OCI-LY3 (cell line): ENCODE measurements around the gene FSTL4.

Experiments used
- H2AFZ ChIP-seq: fragments of 200-600, 300-600 bp; shearing (Covaris generic); 2 replicates; pipeline ENCODE4 v1.6.0; 2014; ENCODE audit warnings: antibody characterized with exemption, low read depth, low read length
- H3K27ac ChIP-seq: fragments of 200-600, 300-600 bp; sonication (generic); 2 replicates; pipeline ENCODE4 v1.5.1; 2014; ENCODE audit warnings: mild to moderate bottlenecking, low read length, moderate library complexity, mixed read lengths
- H3K27me3 ChIP-seq: fragments of 200-600, 300-600 bp; sonication (generic); 2 replicates; pipeline ENCODE4 v1.6.1; 2014; ENCODE audit warnings: low read depth, low read length, mixed read lengths
- H3K36me3 ChIP-seq: fragments of 200-600, 300-600 bp; sonication (generic); replicated peaks from 2 replicates; pipeline ENCODE3; 2014; ENCODE audit warnings: low read depth, low read length, mixed read lengths
- H3K4me1 ChIP-seq: fragments of 300-600, 200-600 bp; sonication (generic); 2 replicates; pipeline ENCODE4 v1.6.1; 2014; ENCODE audit warnings: low read length, mixed read lengths
- H3K4me2 ChIP-seq: fragments of 200-600, 300-600 bp; sonication (generic); 2 replicates; pipeline ENCODE4 v1.6.1; 2014; ENCODE audit warnings: low read length, mixed read lengths
- H3K4me3 ChIP-seq: fragments of 300-600, 200-600 bp; sonication (generic); 2 replicates; pipeline ENCODE4 v1.5.1; 2014; ENCODE audit warnings: antibody characterized with exemption, mild to moderate bottlenecking, low read length, moderate library complexity
- H3K79me2 ChIP-seq: fragments of 300-600, 200-600 bp; shearing (Covaris generic); 2 replicates; pipeline ENCODE4 v1.6.1; 2014; ENCODE audit warnings: mild to moderate bottlenecking, low read length, mixed read lengths
- H3K9ac ChIP-seq: fragments of 300-600, 200-600 bp; shearing (Covaris generic); 2 replicates; pipeline ENCODE4 v1.6.0; 2014; ENCODE audit warnings: mild to moderate bottlenecking, low read length, moderate library complexity
- H3K9me3 ChIP-seq: fragments of 200-600, 300-600 bp; shearing (Covaris generic); 2 replicates; pipeline ENCODE4 v1.6.1; 2014; ENCODE audit warnings: low read length, mixed read lengths; ENCODE audit not compliant: insufficient read depth
- H4K20me1 ChIP-seq: fragments of 200-600, 300-600 bp; sonication (generic); 2 replicates; pipeline ENCODE4 v1.6.1; 2016; ENCODE audit warnings: low read length, mixed read lengths; ENCODE audit not compliant: insufficient read depth
- CTCF ChIP-seq: fragments of 200-600, 300-600 bp; sonication (generic); IDR thresholded peaks from 2 replicates; pipeline ENCODE4 v1.5.1; 2014; ENCODE audit warnings: antibody characterized with exemption, low read length, low read depth
- EZH2phosphoT487 ChIP-seq: fragments of 200-600 bp; shearing (Covaris generic); IDR thresholded peaks from 2 replicates; pipeline ENCODE4 v1.6.1; 2018; ENCODE audit warnings: antibody characterized with exemption, mixed run types, low read depth

The FSTL4 gene

DNA sequence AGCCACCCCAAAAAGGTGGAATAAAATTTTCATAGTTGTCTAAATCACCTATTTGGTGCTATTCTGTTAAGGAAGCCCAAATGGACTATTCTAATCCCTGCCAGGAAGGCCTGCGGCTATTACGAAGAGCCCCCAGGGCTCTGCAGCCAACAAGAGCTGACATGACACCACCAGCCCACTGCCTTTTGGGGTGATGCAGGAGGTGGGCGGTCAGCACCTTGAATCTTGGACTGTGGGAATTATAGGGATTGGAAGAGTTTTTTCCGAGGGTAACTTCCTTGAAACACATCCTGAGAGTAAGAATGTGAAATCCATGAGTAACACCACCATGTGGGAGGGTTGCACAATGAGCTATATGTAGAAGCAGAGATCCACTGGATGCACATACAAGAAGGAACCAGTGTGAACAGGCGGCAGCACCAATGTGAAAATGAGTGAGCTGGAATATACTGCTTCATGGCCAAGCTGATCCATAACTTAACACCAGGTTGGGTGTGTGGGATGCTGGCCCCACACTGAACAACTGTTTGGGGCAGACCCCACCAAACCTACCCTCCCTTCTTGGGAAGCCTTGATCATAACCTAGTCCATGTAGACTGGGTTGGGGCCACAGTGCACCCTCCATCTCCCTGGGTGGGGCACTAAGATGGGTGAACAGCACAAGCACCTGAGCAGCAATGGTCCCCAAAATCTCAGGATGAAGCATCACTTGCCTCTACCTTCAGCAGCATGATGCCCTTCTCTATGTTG, 239.0 kb downstream of the FSTL4 start:
- peaks cover 10% of the 10 kb centered on the region for H3K9me3 ChIP-seq
- H3K4me2 ChIP-seq = no peak overlapping the region
- no peaks in the 10 kb centered on the region for H3K79me2 ChIP-seq
- no peaks in the 10 kb centered on the region for H3K4me1 ChIP-seq
- H3K36me3 ChIP-seq = no peaks in the 10 kb centered on the region
- H3K4me3 ChIP-seq = no peak overlapping the region
- H4K20me1 ChIP-seq = no peaks in the 10 kb centered on the region
- no peak overlapping the region for H3K27ac ChIP-seq
- H2AFZ ChIP-seq = no peak overlapping the region
- H3K27me3 ChIP-seq = no peaks in the 10 kb centered on the region
- no peak overlapping the region for H3K9ac ChIP-seq
- no peak for TF ChIP-seq EZH2phosphoT487
- TF ChIP-seq CTCF = no peak

DNA sequence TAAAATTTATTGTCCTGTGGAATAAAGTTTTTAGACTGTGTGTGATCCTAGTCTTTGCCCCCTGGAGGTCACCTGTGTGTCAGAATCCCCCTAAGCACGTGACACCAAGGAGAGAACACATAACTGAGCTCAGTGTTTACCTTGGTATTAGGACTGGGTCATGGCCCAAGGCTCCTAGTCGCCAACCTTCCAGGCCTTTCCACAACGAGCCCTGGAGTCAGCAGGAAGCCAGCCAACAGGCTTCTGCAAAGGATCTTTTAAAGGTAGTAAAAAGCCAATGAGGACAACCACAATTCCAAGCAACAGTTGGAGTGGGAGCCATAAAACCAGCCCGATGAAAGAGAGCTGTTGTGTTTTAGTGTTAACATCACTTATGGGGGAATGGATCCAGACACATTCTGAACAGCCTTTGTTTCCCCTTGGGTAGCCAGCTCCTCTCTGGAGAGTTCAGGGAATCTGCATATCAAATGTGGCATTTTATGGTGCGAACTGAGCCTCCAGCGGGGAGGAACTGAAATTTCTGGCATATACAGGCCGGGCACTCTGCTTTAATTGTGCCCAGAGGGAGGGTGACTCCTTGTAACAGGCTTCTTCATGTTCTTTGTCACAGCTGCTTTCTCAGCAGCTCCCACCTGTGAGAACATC, 239.9 kb downstream of the FSTL4 start:
- peaks cover 6% of the 10 kb centered on the region for H3K9me3 ChIP-seq

DNA sequence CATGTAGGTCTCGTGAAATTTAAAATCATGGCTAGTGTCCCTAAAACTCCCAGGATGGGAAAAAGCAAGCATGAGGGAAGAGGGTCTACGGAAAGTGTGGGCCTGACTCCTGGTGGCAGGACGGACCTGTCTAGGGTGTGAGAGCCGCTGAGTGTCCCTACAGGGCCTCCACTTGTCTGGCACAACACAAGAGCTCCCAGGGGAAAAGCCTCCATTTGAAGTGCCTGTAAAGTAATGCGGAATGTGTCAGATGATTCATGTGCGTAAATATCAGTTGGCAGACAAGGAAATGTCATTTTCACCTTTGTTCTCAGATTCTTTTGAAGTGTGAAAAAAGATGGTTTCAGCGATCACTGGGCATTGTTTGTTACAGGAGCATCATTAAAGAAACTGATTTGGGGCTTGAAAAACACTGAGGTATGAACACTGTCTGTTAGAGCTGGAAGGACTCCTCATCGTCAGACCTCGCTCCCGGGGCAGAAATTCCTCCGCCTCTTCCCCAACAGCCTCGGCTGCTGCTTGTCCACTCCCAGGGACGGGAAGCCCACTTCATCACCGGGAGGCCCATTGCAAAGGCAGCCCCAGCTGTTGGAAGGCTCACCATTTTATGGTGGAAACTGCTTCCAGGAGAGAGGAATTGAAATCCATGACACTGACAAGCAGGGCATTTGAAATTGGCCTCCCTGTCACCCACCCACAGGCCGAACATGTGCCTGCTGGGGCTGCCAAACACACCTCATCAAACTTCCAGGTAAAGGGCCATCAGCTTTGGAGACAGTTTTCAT, 240.8 kb downstream of the FSTL4 start:
- H3K4me3 ChIP-seq = no peak overlapping the region
- no peak overlapping the region for H3K9ac ChIP-seq
- no peaks in the 10 kb centered on the region for H3K4me1 ChIP-seq
- H2AFZ ChIP-seq = no peak overlapping the region
- TF ChIP-seq EZH2phosphoT487 (no peak), CTCF (no peak)
- H3K79me2 ChIP-seq = no peaks in the 10 kb centered on the region
- no peaks in the 10 kb centered on the region for H3K9me3 ChIP-seq
- H3K36me3 ChIP-seq = no peaks in the 10 kb centered on the region
- no peaks in the 10 kb centered on the region for H3K27me3 ChIP-seq
- no peak overlapping the region for H3K4me2 ChIP-seq
- no peak overlapping the region for H3K27ac ChIP-seq
- no peaks in the 10 kb centered on the region for H4K20me1 ChIP-seq

More for the DNA sequence above, 239.9 kb downstream of the FSTL4 start:
- no peak overlapping the region for H3K27ac ChIP-seq
- H3K4me3 ChIP-seq = no peak overlapping the region
- H4K20me1 ChIP-seq = no peaks in the 10 kb centered on the region
- no peaks in the 10 kb centered on the region for H3K27me3 ChIP-seq
- H3K79me2 ChIP-seq = no peaks in the 10 kb centered on the region
- H3K4me2 ChIP-seq = no peak overlapping the region
- no peaks in the 10 kb centered on the region for H3K4me1 ChIP-seq
- no peaks in the 10 kb centered on the region for H3K36me3 ChIP-seq
- no peak for TF ChIP-seq EZH2phosphoT487
- no peak for TF ChIP-seq CTCF
- no peak overlapping the region for H2AFZ ChIP-seq
- no peak overlapping the region for H3K9ac ChIP-seq

- Histone ChIP-seq H3K9me3 (no peaks in the 10 kb centered on the region), H3K27me3 (no peaks in the 10 kb centered on the region), H3K9ac (no peak overlapping the region), H3K27ac (no peak overlapping the region), H3K4me3 (no peak overlapping the region), H3K4me1 (no peaks in the 10 kb centered on the region), H3K79me2 (no peaks in the 10 kb centered on the region), H4K20me1 (no peaks in the 10 kb centered on the region), H2AFZ (no peak overlapping the region), H3K36me3 (no peaks in the 10 kb centered on the region), H3K4me2 (no peak overlapping the region)
- TF ChIP-seq EZH2phosphoT487 (no peak), CTCF (no peak)
Measured at GRCh38 chr5:133370904-133371303, 241.4 kb downstream of the FSTL4 start.
